GM19324 (cell line): Measurements from ENCODE around the gene ARHGAP15.

Source experiments
- ATAC-seq: cut with Tn5 transposase; IDR thresholded peaks from one replicate; pipeline ENCODE4 v1.9.1; 2021; ENCODE audit warnings: mild to moderate bottlenecking, moderate library complexity; ENCODE audit not compliant: unreplicated experiment, low FRiP score

ARHGAP15 gene

DNA sequence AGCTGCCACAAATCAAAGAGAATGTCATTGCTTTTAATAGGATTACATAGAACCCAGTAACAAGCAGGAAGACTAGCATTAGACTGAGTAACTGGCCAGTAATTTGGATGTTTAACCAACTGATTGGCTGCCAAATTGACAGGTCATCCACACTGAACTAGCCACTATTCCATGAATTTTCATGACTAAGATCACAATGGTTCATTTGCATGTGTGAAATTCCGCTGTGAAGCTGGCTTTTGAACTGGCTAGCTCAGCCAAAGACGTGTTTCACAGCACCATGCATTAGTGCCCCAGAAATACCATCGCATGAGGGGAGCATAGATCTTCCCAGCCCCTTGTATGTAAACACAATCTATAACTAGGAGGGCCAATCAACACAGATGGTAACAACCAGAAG is 649.8 kb downstream of the ARHGAP15 start:
- ATAC-seq: no peak

DNA sequence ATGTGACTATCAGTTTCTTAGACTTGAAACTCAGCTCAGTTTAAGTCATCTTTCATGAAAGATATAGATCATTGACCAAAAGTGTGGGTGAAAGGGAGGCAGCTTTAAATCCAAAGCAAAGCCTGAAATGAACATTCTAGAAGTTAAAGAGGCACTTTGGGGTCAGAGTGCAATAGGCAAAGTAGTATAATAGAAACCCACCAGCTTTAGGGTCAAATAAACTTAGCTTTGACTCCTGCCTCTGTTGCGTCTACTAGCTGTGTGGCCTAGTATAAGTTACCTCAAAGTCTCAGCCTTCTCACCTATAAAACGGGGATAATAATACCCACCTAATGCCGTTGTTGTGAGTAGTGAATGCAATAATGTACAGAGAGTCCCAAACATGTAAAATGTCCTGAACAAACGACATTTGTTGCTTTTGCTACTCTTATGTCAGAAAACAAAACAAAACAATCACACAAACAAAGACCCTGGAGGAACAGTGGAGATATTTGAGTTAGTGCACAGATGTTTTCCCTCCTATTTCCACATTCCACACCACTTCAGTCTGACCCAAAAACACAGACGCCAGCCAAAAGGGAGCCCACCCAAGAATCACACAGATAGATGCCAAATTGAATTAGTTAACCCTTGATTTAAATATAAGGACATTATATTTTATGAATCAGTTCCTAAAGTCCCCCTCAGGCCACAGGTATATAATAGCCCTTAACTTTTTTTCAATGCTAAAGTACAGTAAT is 657.0 kb downstream of the ARHGAP15 start:
- no peak for ATAC-seq

DNA sequence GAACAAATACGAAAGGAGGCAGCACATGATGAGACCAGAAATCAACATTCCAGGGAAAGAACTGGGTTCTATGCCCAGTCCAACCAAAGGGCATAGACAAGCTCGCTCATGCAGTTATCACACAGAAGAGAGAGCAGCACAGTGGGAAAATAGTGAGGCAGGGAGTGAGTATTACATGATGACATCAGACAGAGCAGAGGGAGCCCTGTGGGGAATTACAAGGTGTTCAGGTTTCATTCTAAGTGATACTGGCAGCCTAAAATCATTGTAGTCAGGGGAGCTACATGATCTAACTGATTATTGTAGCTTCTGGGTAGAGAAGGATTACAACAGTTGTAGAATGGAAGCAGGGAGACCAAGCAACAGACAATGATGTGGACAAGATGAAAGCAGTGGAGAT is 658.5 kb downstream of the ARHGAP15 start:
- no peak for ATAC-seq

DNA sequence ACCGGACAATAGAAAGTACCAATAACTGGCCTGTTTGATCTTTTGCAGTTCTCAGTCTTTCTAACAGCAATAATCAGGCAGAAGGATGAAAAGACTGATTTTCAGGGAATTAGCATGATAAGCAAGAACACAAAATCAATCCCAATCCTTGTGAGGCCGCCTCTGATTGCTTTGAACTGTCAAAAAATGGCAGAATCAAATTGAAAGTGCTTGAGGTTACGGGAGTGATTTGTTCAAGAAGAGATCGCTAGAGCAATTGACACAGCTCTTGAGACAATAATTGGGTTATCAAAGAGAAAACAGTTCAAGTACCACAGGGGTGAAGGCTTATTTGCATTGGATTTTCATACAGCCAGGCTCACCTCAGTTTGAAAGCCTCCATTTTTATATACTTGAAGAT is 663.4 kb downstream of the ARHGAP15 start:
- no peak for ATAC-seq

DNA sequence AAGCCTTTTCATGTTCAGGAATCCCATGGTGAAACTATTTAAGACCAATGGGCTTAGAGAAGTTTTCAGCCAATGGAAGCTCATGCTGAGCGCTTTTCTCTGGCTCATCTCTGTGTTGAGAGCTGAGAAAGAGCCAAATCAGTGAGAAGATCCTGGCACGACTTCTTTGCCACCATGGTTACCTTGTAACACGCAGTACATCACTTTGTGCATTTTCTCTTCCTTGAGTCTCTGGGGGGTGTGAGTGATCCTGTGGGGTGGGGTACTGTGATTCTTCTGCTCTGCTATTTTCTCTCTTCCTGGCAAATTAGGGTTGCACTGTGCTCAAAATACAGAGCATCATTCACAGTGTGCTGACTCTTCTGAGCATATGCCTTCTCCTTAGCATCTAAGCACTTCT is 664.2 kb downstream of the ARHGAP15 start:
- ATAC-seq: no peak

DNA sequence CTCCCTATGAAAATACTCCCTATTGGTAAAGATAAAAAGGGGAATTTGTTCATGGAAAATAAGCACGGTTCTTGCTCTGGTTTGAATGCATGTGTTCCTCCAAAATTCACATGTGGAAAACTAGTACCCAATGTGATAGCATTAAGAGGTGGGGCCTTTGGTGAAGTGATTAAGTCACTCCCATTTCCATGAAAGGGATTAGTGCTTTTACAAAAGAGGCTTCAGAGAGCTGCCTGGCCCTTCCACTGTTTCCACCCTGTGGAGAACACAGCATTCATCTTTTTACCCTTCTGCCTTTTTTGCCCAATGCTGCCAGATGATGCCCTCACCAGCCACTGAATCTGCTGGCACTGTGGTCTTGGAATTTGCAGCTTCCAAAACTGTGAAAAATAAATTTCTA is 666.8 kb downstream of the ARHGAP15 start:
- ATAC-seq: no peak

DNA sequence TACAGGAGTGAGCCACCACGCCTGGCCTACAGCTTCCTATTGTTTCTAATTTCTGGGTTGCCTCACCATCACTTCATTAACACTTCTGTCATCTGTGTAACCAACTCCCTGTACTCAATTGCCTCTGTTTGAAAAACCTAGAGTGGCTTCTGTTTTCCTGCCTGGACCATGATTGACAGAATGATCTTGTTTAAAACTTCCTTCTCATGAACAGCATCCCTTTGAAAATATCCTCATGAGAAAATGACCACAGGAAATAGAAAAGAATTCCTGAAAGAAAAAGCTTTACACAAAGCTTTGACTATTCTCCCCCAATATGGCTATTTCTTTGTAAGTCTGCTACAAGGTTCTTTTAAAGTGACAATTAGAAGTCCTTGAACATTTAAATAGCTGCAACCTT is 672.3 kb downstream of the ARHGAP15 start:
- ATAC-seq: no peak

DNA sequence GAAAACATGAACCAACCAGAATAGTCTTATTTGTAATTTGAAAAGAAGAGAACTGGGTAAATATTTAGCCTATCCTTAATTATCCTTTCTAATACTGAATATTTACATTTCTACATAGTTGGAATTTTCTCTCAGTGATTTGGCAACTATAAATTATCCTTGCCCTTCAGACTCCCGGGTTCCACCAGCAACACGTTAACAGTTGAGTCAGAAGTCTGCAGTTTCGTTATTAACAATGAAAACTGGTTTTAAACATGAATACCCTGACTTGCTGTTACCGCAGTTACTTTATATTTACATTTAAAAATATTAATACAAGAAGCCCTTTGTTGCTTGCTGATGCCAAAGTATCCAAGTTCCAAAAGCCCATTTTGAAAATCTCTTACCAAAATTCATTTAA is 673.0 kb downstream of the ARHGAP15 start:
- no peak for ATAC-seq

DNA sequence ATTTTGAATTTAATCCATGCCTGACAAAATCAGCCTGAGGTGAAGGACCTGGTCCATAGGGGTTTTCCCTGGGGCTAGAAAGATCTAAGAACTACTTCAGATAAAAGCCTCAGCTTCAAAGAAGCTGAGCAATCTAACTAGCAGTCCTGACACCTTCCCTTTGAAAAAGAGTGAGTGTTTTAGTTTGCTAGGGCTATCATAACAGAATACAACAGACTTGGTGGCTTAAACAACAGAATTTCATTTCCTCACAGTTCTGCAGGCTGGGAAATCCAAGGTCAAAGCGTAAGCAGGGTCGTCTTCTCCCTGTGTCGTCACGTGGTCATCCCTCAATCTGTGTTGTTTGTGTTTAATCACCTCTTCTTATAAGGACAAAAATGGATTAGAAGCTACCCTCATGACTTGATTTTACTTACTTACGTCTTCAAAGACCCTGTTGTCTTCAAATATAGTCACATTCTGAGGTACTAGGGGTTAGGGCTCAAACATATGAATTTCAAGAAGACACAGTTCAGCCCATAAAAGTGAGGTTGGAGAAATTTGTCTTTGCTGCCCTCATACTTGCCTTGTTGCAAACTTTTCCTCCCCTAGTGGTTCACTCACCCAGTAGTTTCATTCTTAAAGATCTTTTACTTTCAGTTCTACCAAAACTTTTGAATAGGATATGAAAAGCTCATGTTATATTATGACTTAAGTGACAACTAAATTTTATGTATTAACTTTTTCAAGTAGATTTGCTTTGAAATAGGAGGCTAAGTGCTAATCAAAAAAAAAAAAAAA is 673.8 kb downstream of the ARHGAP15 start:
- peak; percentile 89 for ATAC-seq

DNA sequence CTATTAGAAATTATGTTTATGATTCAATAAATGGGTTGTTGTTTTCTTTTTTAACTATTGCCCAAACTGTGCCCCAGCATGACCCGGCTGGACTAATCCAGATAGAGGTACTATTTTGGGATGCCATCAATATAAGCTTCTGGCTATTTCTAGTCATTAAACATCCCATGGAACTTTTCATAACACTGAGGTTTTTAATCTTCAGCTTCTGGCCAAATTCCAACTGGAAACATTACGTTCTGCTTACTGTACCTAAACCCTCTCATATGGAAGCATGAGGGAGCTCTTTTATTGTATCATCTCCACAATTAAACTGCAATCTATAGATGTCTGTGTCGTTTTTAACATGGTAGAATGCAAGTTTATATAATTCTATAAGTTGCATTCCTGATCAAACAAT is 674.7 kb downstream of the ARHGAP15 start:
- ATAC-seq: no peak

DNA sequence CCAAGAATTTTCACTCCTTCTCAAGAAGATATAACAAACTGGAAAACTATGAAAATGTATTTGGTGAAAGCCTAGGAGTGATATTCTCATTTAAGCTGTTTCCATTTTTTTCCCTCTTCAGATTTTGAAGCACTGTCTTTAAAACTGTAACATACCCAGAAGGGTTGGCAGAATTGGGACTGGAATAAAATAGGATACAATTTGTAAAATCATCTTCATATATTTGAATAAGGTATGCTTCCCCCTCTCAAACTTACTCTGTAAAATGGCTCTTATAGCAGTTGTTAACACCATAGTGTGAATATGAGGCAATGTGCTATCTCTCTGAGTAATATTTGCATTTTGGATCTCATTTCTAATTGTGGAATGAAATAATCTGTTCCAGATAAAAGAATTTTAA is 676.4 kb downstream of the ARHGAP15 start:
- ATAC-seq: no peak

DNA sequence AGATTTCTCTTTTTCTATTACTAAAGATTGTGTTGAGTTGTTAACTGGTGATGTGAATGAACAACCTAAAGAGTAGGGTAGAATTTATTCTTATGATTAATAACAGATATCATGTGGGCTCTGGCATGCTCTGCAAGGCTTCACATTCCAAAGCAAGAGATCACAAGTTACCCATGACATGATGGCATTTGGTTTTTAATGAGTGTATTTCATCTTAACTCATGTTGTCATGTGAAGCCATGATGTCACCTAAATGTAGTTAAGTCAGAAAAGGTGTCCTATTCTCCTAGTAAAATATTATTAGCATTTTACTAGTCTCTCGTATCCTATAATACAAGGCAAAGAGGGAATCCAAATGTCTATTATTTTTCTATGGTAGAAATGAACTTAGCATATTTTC is 678.0 kb downstream of the ARHGAP15 start:
- no peak for ATAC-seq

DNA sequence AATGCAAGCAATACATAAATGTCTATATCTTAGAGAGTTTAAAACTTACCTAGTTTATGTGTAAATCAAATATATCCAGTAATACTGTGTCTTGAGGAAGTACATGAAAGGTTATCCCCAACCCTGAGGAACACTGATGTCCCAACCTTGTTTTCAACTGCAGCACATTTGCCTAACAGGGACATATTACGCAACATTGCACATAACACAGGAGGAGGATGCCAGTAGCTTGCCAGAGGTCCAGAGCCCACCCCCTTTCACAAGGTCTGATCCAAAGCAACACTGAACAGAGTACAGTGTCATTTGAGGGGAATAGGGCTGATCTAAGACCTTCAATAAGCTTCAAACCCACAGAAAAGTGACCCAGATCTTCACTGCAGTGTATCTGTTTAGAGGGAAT is 678.5 kb downstream of the ARHGAP15 start:
- ATAC-seq: no peak

DNA sequence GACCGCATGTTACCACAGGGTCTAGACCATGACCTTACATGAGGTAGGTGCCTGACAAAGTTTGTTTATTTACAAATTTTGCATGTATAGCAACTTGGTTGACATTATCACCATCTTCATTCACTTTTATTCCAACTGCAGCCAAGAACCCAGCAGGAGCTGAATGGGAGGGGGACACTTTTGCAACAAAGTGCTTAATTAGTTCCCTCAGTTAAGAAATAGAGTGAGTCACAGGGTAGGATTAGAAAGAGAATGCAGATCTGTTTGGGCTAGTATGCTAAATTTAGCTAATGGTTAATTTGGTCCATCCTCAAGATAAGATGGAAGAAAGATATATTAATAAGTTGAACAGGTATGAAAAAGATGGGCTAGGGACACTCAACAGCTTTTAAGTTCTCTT is 678.9 kb downstream of the ARHGAP15 start:
- ATAC-seq: no peak

DNA sequence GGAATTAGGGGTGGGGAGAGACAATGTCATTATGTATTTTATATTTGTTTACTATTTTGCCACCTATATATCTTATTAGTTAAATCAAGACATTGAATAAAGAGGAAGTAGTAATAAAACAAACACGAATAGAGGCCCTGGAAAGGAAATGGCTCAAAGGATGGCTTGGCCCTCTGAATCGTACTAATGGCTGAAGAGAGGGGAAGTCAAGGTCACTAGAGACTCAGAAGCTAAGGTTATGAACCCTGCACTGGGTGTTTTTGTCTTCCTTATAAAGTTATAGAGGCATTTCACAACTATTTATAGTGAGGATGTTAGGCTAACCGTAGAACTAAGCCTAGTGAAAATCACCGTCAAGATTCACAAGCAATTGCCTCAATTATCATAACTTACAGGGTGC is 685.9 kb downstream of the ARHGAP15 start:
- no peak for ATAC-seq

DNA sequence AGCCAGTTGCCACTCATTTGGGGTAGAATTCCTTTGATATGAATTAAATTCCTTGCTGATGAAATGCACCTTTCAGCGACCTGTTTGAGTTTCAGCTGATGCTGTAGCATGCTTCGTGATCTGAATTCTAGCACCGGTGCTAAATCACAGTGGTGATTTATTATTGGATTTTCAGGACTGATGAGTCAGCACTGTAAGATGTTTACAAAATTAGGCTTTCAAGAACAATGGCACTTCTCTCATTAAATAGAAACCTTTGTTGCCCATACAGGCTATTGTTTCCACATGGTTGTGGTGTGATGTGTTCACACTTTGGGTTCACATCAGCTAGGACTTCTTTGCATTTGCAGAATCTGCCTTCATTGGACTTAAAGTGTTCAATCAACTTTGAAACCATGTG is 687.7 kb downstream of the ARHGAP15 start:
- no peak for ATAC-seq
